Measurements from ENCODE around the gene XYLT2.
A peak's percentile ranks its signal among the peaks of the same experiment; 100 is the strongest.
"Not testable (repeated sequence)": the region's sequence is repeated elsewhere in the genome, so short reads cannot be mapped to it uniquely, and the experiment has no call there.

Gene XYLT2

GRCh38 chr17:50319306-50320004, 26.5 kb upstream of the XYLT2 start:
- no peak for DNase-seq (ENCODE audit: low read depth in 2 of 2)

GRCh38 chr17:50322271-50322670, 23.7 kb upstream of the XYLT2 start:
- DNase-seq (ENCODE audit: low read depth in 2 of 2), result no peak

GRCh38 chr17:50323060-50323459, 22.9 kb upstream of the XYLT2 start:
- DNase-seq (ENCODE audit: low read depth in 2 of 2), result no peak

- DNase-seq (ENCODE audit: low read depth in 2 of 2), result no peak
Observed at GRCh38 chr17:50325906-50326305, 20.0 kb upstream of the XYLT2 start.

GRCh38 chr17:50326831-50327364, 19.0 kb upstream of the XYLT2 start:
- no peak for DNase-seq (ENCODE audit: low read depth in 2 of 2)

GRCh38 chr17:50328363-50329325, 17.3 kb upstream of the XYLT2 start:
- no peak for DNase-seq (ENCODE audit: low read depth in 2 of 2)

GRCh38 chr17:50329716-50330115, 16.2 kb upstream of the XYLT2 start:
- no peak for DNase-seq (ENCODE audit: low read depth in 2 of 2)

GRCh38 chr17:50330151-50330775, 15.7 kb upstream of the XYLT2 start:
- no peak for DNase-seq (ENCODE audit: low read depth in 2 of 2)

- DNase-seq (ENCODE audit: low read depth in 2 of 2), result no peak
Observed at GRCh38 chr17:50331085-50331791, 14.7 kb upstream of the XYLT2 start.

GRCh38 chr17:50332196-50332595, 13.7 kb upstream of the XYLT2 start:
- DNase-seq (ENCODE audit: low read depth in 2 of 2), result no peak

- DNase-seq (ENCODE audit: low read depth in 2 of 2), result not testable (repeated sequence)
Observed at GRCh38 chr17:50333291-50334057, 12.5 kb upstream of the XYLT2 start.

- DNase-seq (ENCODE audit: low read depth in 2 of 2), result no peak
Observed at GRCh38 chr17:50337956-50338355, 8.0 kb upstream of the XYLT2 start.

- no peak for DNase-seq (ENCODE audit: low read depth in 2 of 2)
Observed at GRCh38 chr17:50338645-50339044, 7.3 kb upstream of the XYLT2 start.

GRCh38 chr17:50339381-50339780, 6.5 kb upstream of the XYLT2 start:
- no peak for DNase-seq (ENCODE audit: low read depth in 2 of 2)

- DNase-seq (ENCODE audit: low read depth in 2 of 2), result no peak
Observed at GRCh38 chr17:50344731-50345365, 1.1 kb upstream of the XYLT2 start.

GRCh38 chr17:50346313-50347116, 589 bp downstream of the XYLT2 start:
- peak; percentile 15 to 16 for DNase-seq (ENCODE audit: low read depth in 2 of 2)

GRCh38 chr17:50347117-50347893, 1.4 kb downstream of the XYLT2 start:
- DNase-seq (ENCODE audit: low read depth in 2 of 2), result no peak

GRCh38 chr17:50347894-50348291, 2.0 kb downstream of the XYLT2 start:
- no peak for DNase-seq (ENCODE audit: low read depth in 2 of 2)
